IMR-90 (cell line): Measurements from ENCODE around the gene OVCH1. TPM values are rescaled to one million over a fixed set of nuclear protein-coding genes. Genes with fewer than 3 reads are reported as not detected.

Experiments used
- ATAC-seq: fragments of 200-7000 bp; cut with Tn5 transposase; 2 replicates; pipeline ENCODE4 v1.9.1; 2020; ENCODE audit warnings: low read depth, mild to moderate bottlenecking, moderate library complexity
- BruUV-seq: library from RNA; stranded (reverse); fragments of 400-500 nt; replicated peaks from 2 replicates; lab custom pipeline; 2021; lab: Mats Ljungman, UMichigan
- CTCF ChIA-PET: fragments of 300-600 bp; formaldehyde crosslinking; extraction: SDS; loops from one replicate; lab custom pipeline; 2021; ENCODE audit warnings: antibody characterized with exemption; lab: Yijun Ruan, JAX
- POLR2A ChIA-PET: fragments of 300-600 bp; sonication (Branson Sonifier 250); formaldehyde crosslinking; loops from one replicate; lab custom pipeline; 2022; ENCODE audit warnings: antibody characterized with exemption; ENCODE audit not compliant: unreplicated experiment; lab: Charles Lee
- DNase-seq: peaks from one replicate; pipeline ENCODE4 v3.0.0; 2013
- H2AFZ ChIP-seq: replicated peaks from 2 replicates; pipeline ENCODE3; 2013; ENCODE audit warnings: low read length, mild to moderate bottlenecking; ENCODE audit not compliant: poor library complexity
- H2AK5ac ChIP-seq: 2 replicates; pipeline ENCODE4 v1.6.1; 2013; ENCODE audit warnings: low read depth, low read length, inconsistent platforms
- H2AK9ac ChIP-seq: replicated peaks from 2 replicates; pipeline ENCODE3; 2013; ENCODE audit warnings: mild to moderate bottlenecking, low read depth, low read length, moderate library complexity; ENCODE audit not compliant: poor library complexity
- H2BK120ac ChIP-seq: 2 replicates; pipeline ENCODE4 v1.6.1; 2013; ENCODE audit warnings: low read depth, low read length, inconsistent platforms
- H2BK15ac ChIP-seq: 3 replicates; pipeline ENCODE4 v1.6.1; 2013; ENCODE audit warnings: low read depth, low read length, inconsistent platforms
- H2BK20ac ChIP-seq: 2 replicates; pipeline ENCODE4 v1.6.1; 2013; ENCODE audit warnings: low read depth, mild to moderate bottlenecking, inconsistent platforms, low read length, moderate library complexity
- H2BK5ac ChIP-seq: 2 replicates; pipeline ENCODE4 v1.6.1; 2013; ENCODE audit warnings: mild to moderate bottlenecking, low read depth, low read length, inconsistent platforms; ENCODE audit not compliant: poor library complexity, severe bottlenecking
- H3K14ac ChIP-seq: replicated peaks from 2 replicates; pipeline ENCODE4 v1.6.1; 2013; ENCODE audit warnings: low read depth, low read length, inconsistent platforms
- H3K18ac ChIP-seq: 2 replicates; pipeline ENCODE4 v1.6.1; 2013; ENCODE audit warnings: low read depth, low read length, control low read depth
- H3K23ac ChIP-seq: 2 replicates; pipeline ENCODE4 v1.6.1; 2013; ENCODE audit warnings: low read depth, low read length, inconsistent platforms
- H3K27ac ChIP-seq: 2 replicates; pipeline ENCODE4 v1.5.1; 2013; ENCODE audit warnings: mild to moderate bottlenecking, control low read depth, low read length; ENCODE audit not compliant: insufficient read depth
- H3K27me3 ChIP-seq: 2 replicates; pipeline ENCODE4 v1.6.1; 2013; ENCODE audit warnings: low read length; ENCODE audit not compliant: control insufficient read depth, insufficient read depth
- H3K36me3 ChIP-seq: 2 replicates; pipeline ENCODE4 v1.6.1; 2013; ENCODE audit warnings: low read length, mixed read lengths; ENCODE audit not compliant: control insufficient read depth, insufficient read depth
- H3K4ac ChIP-seq: 2 replicates; pipeline ENCODE4 v1.6.1; 2013; ENCODE audit warnings: low read depth, low read length, inconsistent platforms
- H3K4me1 ChIP-seq: 2 replicates; pipeline ENCODE4 v1.6.1; 2013; ENCODE audit warnings: low read length, mixed read lengths; ENCODE audit not compliant: control insufficient read depth, insufficient read depth
- H3K4me2 ChIP-seq: 2 replicates; pipeline ENCODE4 v1.6.1; 2013; ENCODE audit warnings: low read depth, mild to moderate bottlenecking, control low read depth, low read length, moderate library complexity
- H3K4me3 ChIP-seq: 2 replicates; pipeline ENCODE4 v1.5.1; 2013; ENCODE audit warnings: low read depth, mild to moderate bottlenecking, control low read depth, low read length, moderate library complexity; ENCODE audit not compliant: insufficient read depth
- H3K56ac ChIP-seq: 2 replicates; pipeline ENCODE4 v1.6.1; 2013; ENCODE audit warnings: low read length, inconsistent platforms; ENCODE audit not compliant: insufficient read depth; ENCODE audit errors: extremely low read depth
- H3K79me1 ChIP-seq, 2 experiments: 2 replicates each; pipeline ENCODE4 v1.6.1; 2013; ENCODE audit warnings: low read length in 2 of 2, inconsistent platforms in 1 of 2, low read depth in 1 of 2
- H3K9ac ChIP-seq: 2 replicates; pipeline ENCODE4 v1.6.1; 2013; ENCODE audit warnings: low read depth, low read length, control low read depth
- H3K9me1 ChIP-seq: 2 replicates; pipeline ENCODE4 v1.6.1; 2013; ENCODE audit warnings: low read length, inconsistent platforms; ENCODE audit not compliant: insufficient read depth
- H3K9me3 ChIP-seq: 2 replicates; pipeline ENCODE4 v1.6.1; 2013; ENCODE audit warnings: low read length; ENCODE audit not compliant: control insufficient read depth, insufficient read depth
- H4K20me1 ChIP-seq: 2 replicates; pipeline ENCODE4 v1.6.1; 2013; ENCODE audit warnings: low read length, inconsistent platforms; ENCODE audit not compliant: insufficient read depth
- H4K5ac ChIP-seq: 2 replicates; pipeline ENCODE4 v1.6.1; 2013; ENCODE audit warnings: mild to moderate bottlenecking, low read depth, low read length, control low read depth
- H4K8ac ChIP-seq, 2 experiments: 2 replicates each; pipeline ENCODE4 v1.6.1; 2013; ENCODE audit warnings: low read depth in 2 of 2, low read length in 2 of 2, control low read depth in 1 of 2, inconsistent platforms in 1 of 2
- H4K91ac ChIP-seq: 2 replicates; pipeline ENCODE4 v1.6.1; 2013; ENCODE audit warnings: low read depth, low read length, inconsistent platforms; ENCODE audit not compliant: insufficient read depth
- CHD1 ChIP-seq: IDR thresholded peaks from 2 replicates; pipeline ENCODE4 v1.6.1; 2012; ENCODE audit warnings: low read depth, low read length, improper control_type of control experiment
- CTCF ChIP-seq: conservative IDR thresholded peaks from 2 replicates; pipeline ENCODE4 v1.5.1; 2012; ENCODE audit warnings: mild to moderate bottlenecking, low read depth, low read length, improper control_type of control experiment
- FOS ChIP-seq: fragments of 150-350 bp; IDR thresholded peaks from 2 replicates; pipeline ENCODE4 v1.6.1; 2016; ENCODE audit warnings: low read depth, low read length
- MAZ ChIP-seq: IDR thresholded peaks from 2 replicates; pipeline ENCODE4 v1.6.1; 2012; ENCODE audit warnings: low read depth, mild to moderate bottlenecking, low read length, improper control_type of control experiment, moderate library complexity, borderline replicate concordance
- NFE2L2 ChIP-seq: fragments of 150-350 bp; IDR thresholded peaks from 2 replicates; pipeline ENCODE4 v1.6.1; 2016; ENCODE audit warnings: low read depth, mild to moderate bottlenecking, low read length
- POLR2A ChIP-seq: IDR thresholded peaks from 2 replicates; pipeline ENCODE4 v1.6.1; 2012; ENCODE audit warnings: mild to moderate bottlenecking, low read depth, low read length
- RCOR1 ChIP-seq: IDR thresholded peaks from 2 replicates; pipeline ENCODE4 v1.6.1; 2012; ENCODE audit warnings: mild to moderate bottlenecking, low read length, improper control_type of control experiment; ENCODE audit not compliant: insufficient replicate concordance
- RFX5 ChIP-seq: IDR thresholded peaks from 2 replicates; pipeline ENCODE4 v1.8.0; 2012; ENCODE audit warnings: low read depth, mild to moderate bottlenecking, low read length, moderate library complexity
- dilution Hi-C: fragments of 300-500 bp; cut with HindIII; formaldehyde crosslinking; loops from one replicate; pipeline ENCODE4 v1.14.3; 2018; ENCODE audit warnings: low sequenced_read_pairs; ENCODE audit not compliant: unreplicated experiment
- in situ Hi-C: fragments of 300-500 bp; cut with MboI; formaldehyde crosslinking; loops from 3 replicates; pipeline ENCODE4 v1.14.3; 2019; ENCODE audit warnings: low sequenced_read_pairs, inconsistent platforms, mixed read lengths
- intact Hi-C: fragments of 100-400 bp; cut with micrococcal nuclease; formaldehyde crosslinking; loops from 2 replicates; pipeline ENCODE4 v1.10.0; 2022
- polyA plus RNA-seq, 3 experiments: library from polyadenylated mRNA; depleted of rRNA; stranded (reverse); fragments of >200 nt; gene quantifications; 2 replicates each; pipeline ENCODE4 v1.2.3, GENCODE V29; 2012; ENCODE audit warnings: low replicate concordance in 1 of 3
- total RNA-seq: library from RNA; depleted of rRNA; stranded (reverse); fragments of >200 nt; gene quantifications from 2 replicates; pipeline ENCODE4 v1.2.3, GENCODE V29; 2012

The OVCH1 gene
- total and polyA plus RNA-seq, 2 of the 4 experiments (the other 2 are of a cell fraction) = 0.05 to 0.18 TPM

- H3K9me1 ChIP-seq = no peaks in the 10 kb centered on the region; the same call in 1 of the 2 replicates
- H2BK15ac ChIP-seq = no peak overlapping the region
- H2BK5ac ChIP-seq = no peak overlapping the region
- ChIA-PET POLR2A (no interaction called here), CTCF (interaction anchor here (0.5 kb wide), 1 partner anchor 165 kb away, joined by 3 read pairs; no protein-coding TSS in a partner anchor)
- no peak overlapping the region for H3K4me3 ChIP-seq
- BruUV-seq = no TSS peak
- intact Hi-C loops = no loop called here
- H3K9ac ChIP-seq = no peak overlapping the region
- H2BK120ac ChIP-seq = no peak overlapping the region
- no peaks in the 10 kb centered on the region for H3K9me3 ChIP-seq
- no peak overlapping the region for H3K56ac ChIP-seq
- no peaks in the 10 kb centered on the region for H3K4me1 ChIP-seq
- no peak overlapping the region for H3K4me2 ChIP-seq
- H4K91ac ChIP-seq = no peak overlapping the region
- H3K27ac ChIP-seq = no peak overlapping the region
- H3K79me1 ChIP-seq = no peaks in the 10 kb centered on the region
- no peak overlapping the region for H3K23ac ChIP-seq
- no peak for ATAC-seq
- no peak overlapping the region for H4K5ac ChIP-seq
- no peak overlapping the region for H2BK20ac ChIP-seq
- H2AK9ac ChIP-seq = no peak overlapping the region
- no peak overlapping the region for H3K14ac ChIP-seq
- no peak overlapping the region for H3K4ac ChIP-seq
- no peak for DNase-seq
- no peak overlapping the region for H2AK5ac ChIP-seq
- dilution Hi-C loops = no loop called here
- no peak overlapping the region for H3K18ac ChIP-seq
- H2AFZ ChIP-seq = no peak overlapping the region
- H4K20me1 ChIP-seq = no peaks in the 10 kb centered on the region
- no peak overlapping the region for H4K8ac ChIP-seq
- no peaks in the 10 kb centered on the region for H3K27me3 ChIP-seq
- in situ Hi-C loops = loop anchor here (25.0 kb wide), 1 partner anchor 1309 kb away; no protein-coding TSS in a partner anchor
- H3K36me3 ChIP-seq = peaks cover 13% of the 10 kb centered on the region
- TF ChIP-seq CHD1 (no peak), RCOR1 (no peak), FOS (no peak), RFX5 (no peak), CTCF (no peak), MAZ (no peak), POLR2A (no peak), NFE2L2 (no peak)
Measured at GRCh38 chr12:29503283-29503682, 5.8 kb upstream of the OVCH1 start.
